Measurements from ENCODE around the gene ST6GAL1.

ST6GAL1 gene

GRCh38 chr3:187013159-187013716, 82.9 kb downstream of the ST6GAL1 start:
- DNase-seq (ENCODE audit: low spot score): no peak
- TF ChIP-seq CTCF (IDR thresholded peaks at IDR 0.05; ENCODE audit: borderline replicate concordance, control extremely low read depth, extremely low read depth, insufficient read depth, missing control alignments): no peak
- in situ Hi-C loops (cut with MboI; ENCODE audit: low sequenced_read_pairs, unreplicated experiment): no loop called here

- DNase-seq (ENCODE audit: low spot score): no peak
- in situ Hi-C loops (cut with MboI; ENCODE audit: low sequenced_read_pairs, unreplicated experiment): no loop called here
- no peak for TF ChIP-seq CTCF (IDR thresholded peaks at IDR 0.05; ENCODE audit: borderline replicate concordance, control extremely low read depth, extremely low read depth, insufficient read depth, missing control alignments)
These were observed 84.1 kb downstream of the ST6GAL1 start for GRCh38 chr3:187014417-187014864.

DNA sequence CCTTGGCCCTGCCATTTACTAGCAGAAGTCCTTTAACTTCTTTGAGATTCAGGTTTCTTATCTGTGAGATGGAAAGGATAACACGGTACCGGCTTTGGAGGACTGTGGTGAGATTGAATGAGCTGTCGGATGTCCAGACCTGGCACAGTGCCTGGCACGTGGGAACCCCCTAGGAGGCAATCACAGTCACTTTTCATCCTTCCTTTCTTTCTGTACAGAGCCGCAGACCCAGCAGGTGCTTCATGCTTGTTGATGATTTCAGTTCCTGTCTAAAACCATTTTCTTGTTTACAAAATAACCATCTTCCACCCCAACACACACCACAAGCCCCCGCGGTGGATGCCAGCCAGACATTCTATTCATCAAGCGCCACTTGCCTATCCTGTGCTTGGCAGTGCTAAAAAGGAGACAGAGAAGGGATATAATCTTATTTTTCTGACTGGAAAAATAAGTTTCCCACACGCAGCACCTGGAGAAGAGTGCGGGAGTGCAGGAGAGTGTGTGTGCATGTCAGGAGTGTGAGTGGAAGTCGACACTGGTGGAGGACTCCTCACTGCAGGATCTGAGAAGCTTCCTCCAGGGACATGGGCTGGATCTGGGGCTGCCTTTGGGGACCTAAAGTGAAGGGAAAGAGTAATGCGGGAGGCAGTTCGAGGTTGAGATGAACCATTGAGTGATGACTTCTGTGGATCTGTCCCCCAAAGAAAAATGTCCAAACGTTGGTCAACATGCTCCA, 85.7 kb downstream of the ST6GAL1 start:
- no peak for DNase-seq (ENCODE audit: low spot score)
- TF ChIP-seq CTCF (IDR thresholded peaks at IDR 0.05; ENCODE audit: borderline replicate concordance, control extremely low read depth, extremely low read depth, insufficient read depth, missing control alignments): no peak
- in situ Hi-C loops (cut with MboI; ENCODE audit: low sequenced_read_pairs, unreplicated experiment): no loop called here

- peak; percentile 47 for DNase-seq (ENCODE audit: low spot score)
- TF ChIP-seq CTCF (IDR thresholded peaks at IDR 0.05; ENCODE audit: borderline replicate concordance, control extremely low read depth, extremely low read depth, insufficient read depth, missing control alignments): no peak
- in situ Hi-C loops (cut with MboI; ENCODE audit: low sequenced_read_pairs, unreplicated experiment): no loop called here
These were observed 86.5 kb downstream of the ST6GAL1 start for GRCh38 chr3:187016639-187017345.

DNA sequence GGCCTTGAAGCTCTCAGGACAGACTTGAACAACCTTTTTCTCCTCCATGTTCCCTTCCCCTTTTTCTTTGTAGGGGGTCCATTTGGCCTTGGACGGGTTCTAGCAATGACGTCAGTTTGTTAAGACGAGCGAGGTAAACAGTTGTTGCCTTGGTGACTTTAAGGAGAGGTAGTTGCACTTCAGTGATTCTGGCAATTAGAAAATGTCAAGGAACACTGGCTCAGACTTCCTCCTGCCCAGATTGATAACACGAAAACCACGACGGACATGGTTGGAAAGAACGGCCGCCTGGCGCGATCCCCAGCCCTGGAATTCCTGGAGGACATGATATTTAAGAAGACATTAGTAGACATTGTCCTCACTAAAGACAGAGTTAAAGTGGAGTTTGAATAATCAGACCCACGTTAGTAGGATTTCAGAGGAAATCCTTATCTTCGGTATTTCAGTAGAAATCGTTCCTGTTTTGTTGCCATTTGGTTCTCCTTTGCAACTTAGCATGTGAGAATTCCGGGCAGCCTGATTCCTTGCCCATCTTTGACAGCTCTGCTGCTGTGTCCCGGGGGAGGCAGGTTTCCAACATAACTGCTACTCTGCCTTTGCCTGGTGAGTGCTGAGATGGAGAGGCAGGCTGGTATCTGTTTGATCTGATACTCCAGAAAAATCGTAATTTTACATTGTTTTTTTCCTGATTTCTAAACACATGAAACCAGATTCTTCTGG, 87.3 kb downstream of the ST6GAL1 start:
- no peak for TF ChIP-seq CTCF (IDR thresholded peaks at IDR 0.05; ENCODE audit: borderline replicate concordance, control extremely low read depth, extremely low read depth, insufficient read depth, missing control alignments)
- in situ Hi-C loops (cut with MboI; ENCODE audit: low sequenced_read_pairs, unreplicated experiment): no loop called here
- DNase-seq (ENCODE audit: low spot score): no peak

DNA sequence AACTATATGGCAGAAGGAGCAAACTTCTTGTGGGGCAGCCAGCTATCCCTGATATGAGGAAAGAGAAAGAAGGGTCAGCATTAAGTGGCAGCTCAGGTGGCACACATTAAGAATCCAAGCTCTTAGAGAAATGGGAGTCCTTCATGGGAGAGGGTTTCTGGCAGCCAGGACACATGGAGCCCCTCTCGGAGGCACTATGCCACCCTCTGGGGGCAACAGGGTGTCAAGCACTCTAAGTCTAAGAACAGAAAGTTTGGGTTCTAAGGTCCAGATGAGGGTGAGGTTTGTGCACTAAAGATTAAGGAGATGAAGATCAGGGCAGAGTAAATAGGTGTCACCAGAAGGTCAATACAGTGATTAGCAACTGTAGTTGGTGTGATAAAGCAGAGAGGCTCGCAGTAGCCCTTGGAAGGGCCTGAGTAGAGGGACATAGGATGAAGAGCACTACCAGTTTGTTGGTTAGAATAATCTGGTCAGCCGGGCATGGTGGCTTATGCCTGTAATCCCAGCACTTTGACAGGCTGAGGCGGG, 89.3 kb downstream of the ST6GAL1 start:
- TF ChIP-seq CTCF (IDR thresholded peaks at IDR 0.05; ENCODE audit: borderline replicate concordance, control extremely low read depth, extremely low read depth, insufficient read depth, missing control alignments): peak; percentile 13
- in situ Hi-C loops (cut with MboI; ENCODE audit: low sequenced_read_pairs, unreplicated experiment): no loop called here
- DNase-seq (ENCODE audit: low spot score): no peak
